HCT116 (cell line): ENCODE data around the gene ZNFX1. TPM values are rescaled to one million over a fixed set of nuclear protein-coding genes. Genes with fewer than 3 reads are reported as not detected.

Source experiments
- ATAC-seq: fragments of 200-7000 bp; cut with Tn5 transposase; 2 replicates; pipeline ENCODE4 v1.9.1; 2020; ENCODE audit warnings: mild to moderate bottlenecking, moderate library complexity
- BruUV-seq: library from RNA; stranded (reverse); fragments of 400-500 nt; replicated peaks from 2 replicates; lab custom pipeline; 2021; lab: Mats Ljungman, UMichigan
- CTCF ChIA-PET: fragments of 300-600 bp; sonication (Branson Sonifier 250); formaldehyde crosslinking; loops from one replicate; lab custom pipeline; 2021; ENCODE audit warnings: antibody characterized with exemption; lab: Charles Lee
- POLR2A ChIA-PET: fragments of 300-600, 350-600 bp; sonication (Branson Sonifier 250); formaldehyde crosslinking; loops from one replicate; lab custom pipeline; 2021; ENCODE audit warnings: antibody characterized with exemption; lab: Charles Lee
- RAD21 ChIA-PET, 2 experiments: fragments of 300-600 bp; sonication (Branson Sonifier 250); formaldehyde crosslinking; loops; one replicate each; lab custom pipeline; 2023; ENCODE audit warnings: low total read pairs in 2 of 2; ENCODE audit not compliant: uncharacterized antibody in 2 of 2, unreplicated experiment in 2 of 2, low non-redundant PET in 1 of 2; lab: Charles Lee
- DNase-seq: peaks from one replicate; pipeline ENCODE4 v3.0.0-alpha.2; 2010; ENCODE audit warnings: low read depth, low spot score
- H2AFZ ChIP-seq: fragments of 200-600 bp; shearing (Covaris generic), sonication (generic); 2 replicates; pipeline ENCODE4 v1.6.1; 2017; ENCODE audit warnings: low read depth, mixed run types, mixed read lengths, antibody characterized with exemption, low read length; ENCODE audit not compliant: poor library complexity, severe bottlenecking
- H3K27ac ChIP-seq: 2 replicates; pipeline ENCODE4 v1.5.1; 2012; ENCODE audit warnings: low read depth, low read length
- H3K27me3 ChIP-seq: fragments of 200-600 bp; sonication (generic); 2 replicates; pipeline ENCODE4 v1.6.1; 2016; ENCODE audit warnings: mixed run types, low read length, mixed read lengths; ENCODE audit not compliant: insufficient read depth
- H3K36me3 ChIP-seq, 2 experiments: fragments of 200-500 bp in 1 of 2; fragments of 200-600 bp in 1 of 2; sonication (Bioruptor generic) in 1 of 2; sonication (generic) in 1 of 2; 2 replicates each; pipeline versions ENCODE4 v1.5.1 to v1.6.1; 2014 to 2016; ENCODE audit warnings: low read length in 2 of 2, inconsistent platforms in 1 of 2, mixed read lengths in 1 of 2, mixed run types in 1 of 2; ENCODE audit not compliant: insufficient read depth in 2 of 2, control insufficient read depth in 1 of 2
- H3K4me1 ChIP-seq, 2 experiments: fragments of 200-600 bp in 1 of 2; sonication (generic) in 1 of 2; 2 replicates each; pipeline versions ENCODE4 v1.5.1 to v1.6.1; 2012 to 2017; ENCODE audit warnings: low read length in 2 of 2, inconsistent platforms in 1 of 2, mild to moderate bottlenecking in 1 of 2, mixed read lengths in 1 of 2, mixed run types in 1 of 2, moderate library complexity in 1 of 2; ENCODE audit not compliant: insufficient read depth in 2 of 2, control insufficient read depth in 1 of 2
- H3K4me2 ChIP-seq: fragments of 200-600 bp; sonication (generic); 2 replicates; pipeline ENCODE4 v1.6.1; 2017; ENCODE audit warnings: mixed run types, low read length, mixed read lengths
- H3K4me3 ChIP-seq, 2 experiments: fragments of 200-600 bp in 1 of 2; sonication (generic) in 1 of 2; replicated peaks in 1 of 2; 2 replicates each; pipeline ENCODE4 v1.5.1; 2011 to 2016; ENCODE audit warnings: low read length in 2 of 2, control low read depth in 1 of 2, low read depth in 1 of 2, mild to moderate bottlenecking in 1 of 2, mixed read lengths in 1 of 2, mixed run types in 1 of 2
- H3K79me2 ChIP-seq: fragments of 200-600 bp; sonication (generic); 2 replicates; pipeline ENCODE4 v1.6.1; 2017; ENCODE audit warnings: mild to moderate bottlenecking, mixed run types, low read length, moderate library complexity, mixed read lengths; ENCODE audit not compliant: insufficient read depth
- H3K9ac ChIP-seq: fragments of 200-600 bp; sonication (generic); 2 replicates; pipeline ENCODE4 v1.6.1; 2016; ENCODE audit warnings: low read length, mixed read lengths
- H3K9me2 ChIP-seq: fragments of 200-600 bp; sonication (generic), shearing (Covaris generic); 2 replicates; pipeline ENCODE4 v1.6.1; 2017; ENCODE audit warnings: mixed run types, mild to moderate bottlenecking, moderate library complexity; ENCODE audit not compliant: insufficient read depth
- H3K9me3 ChIP-seq, 2 experiments: fragments of 200-500 bp in 1 of 2; fragments of 200-600 bp in 1 of 2; sonication (Bioruptor generic) in 1 of 2; sonication (generic) in 1 of 2; 2 replicates each; pipeline ENCODE4 v1.6.1; 2014 to 2017; ENCODE audit warnings: low read length in 2 of 2, mixed read lengths in 2 of 2, inconsistent platforms in 1 of 2, low read depth in 1 of 2, mild to moderate bottlenecking in 1 of 2, mixed run types in 1 of 2, moderate library complexity in 1 of 2; ENCODE audit not compliant: control insufficient read depth in 1 of 2, insufficient read depth in 1 of 2
- H4K20me1 ChIP-seq: fragments of 200-600 bp; sonication (generic), shearing (Covaris generic); 2 replicates; pipeline ENCODE4 v1.6.1; 2017; ENCODE audit warnings: mixed run types, mild to moderate bottlenecking, moderate library complexity; ENCODE audit not compliant: insufficient read depth
- CBX3 ChIP-seq: IDR thresholded peaks from 2 replicates; pipeline ENCODE4 v1.6.1; 2012; ENCODE audit warnings: low read depth
- EZH2 ChIP-seq: fragments of 200-600 bp; sonication (generic); IDR thresholded peaks from 2 replicates; pipeline ENCODE4 v1.6.1; 2017; ENCODE audit warnings: antibody characterized with exemption, mixed run types
- EZH2phosphoT487 ChIP-seq: fragments of 200-600 bp; IDR thresholded peaks from 2 replicates; pipeline ENCODE4 v1.6.1; 2018; ENCODE audit warnings: antibody characterized with exemption, borderline replicate concordance
- POLR2A ChIP-seq: IDR thresholded peaks from 2 replicates; pipeline ENCODE4 v1.7.0; 2011; ENCODE audit warnings: borderline replicate concordance; ENCODE audit not compliant: insufficient read depth, insufficient read length; ENCODE audit errors: extremely low read depth
- POLR2AphosphoS5 ChIP-seq: IDR thresholded peaks from 2 replicates; pipeline ENCODE4 v1.6.1; 2011; ENCODE audit warnings: mild to moderate bottlenecking, low read depth, low read length, moderate library complexity
- RAD21 ChIP-seq: IDR thresholded peaks from 2 replicates; pipeline ENCODE4 v1.6.1; 2012; ENCODE audit warnings: low read depth, mild to moderate bottlenecking
- YY1 ChIP-seq: IDR thresholded peaks from 2 replicates; pipeline ENCODE4 v1.6.1; 2011; ENCODE audit warnings: low read length, low read depth, moderate library complexity, mild to moderate bottlenecking; ENCODE audit not compliant: insufficient replicate concordance; ENCODE audit errors: extremely low read depth
- ZNF274 ChIP-seq: fragments of 200-500 bp; sonication (Bioruptor generic); IDR thresholded peaks from 2 replicates; pipeline ENCODE4 v1.6.1; 2014; ENCODE audit warnings: mild to moderate bottlenecking, low read depth, low read length, inconsistent platforms
- intact Hi-C: fragments of 100-400 bp; cut with micrococcal nuclease; formaldehyde crosslinking; loops from 2 replicates; pipeline ENCODE4 v1.10.0; 2022
- total RNA-seq: library from RNA; stranded (reverse); gene quantifications from one replicate; pipeline ENCODE4 v1.2.1, GENCODE V29; 2021; ENCODE audit not compliant: unreplicated experiment
- TF ChIP-seq, protein P1 (sequence below): IDR thresholded peaks from 2 replicates; pipeline ENCODE4 v1.6.1; 2012; ENCODE audit warnings: low read depth
- TF ChIP-seq, protein P2 (sequence below): IDR thresholded peaks from 2 replicates; pipeline ENCODE4 v1.6.1; 2011; ENCODE audit warnings: mild to moderate bottlenecking, low read length, moderate library complexity; ENCODE audit not compliant: insufficient replicate concordance; ENCODE audit errors: extremely low read depth
- TF ChIP-seq, protein P3 (sequence below), 3 experiments: fragments of 200-600 bp in 1 of 3; sonication (generic) in 1 of 3; IDR thresholded peaks in 2 of 3; conservative IDR thresholded peaks in 1 of 3; 2 replicates each; pipeline ENCODE4 v1.5.1; 2012 to 2017; ENCODE audit warnings: low read depth in 2 of 3, low read length in 2 of 3, antibody characterized with exemption in 1 of 3, borderline replicate concordance in 1 of 3, control low read depth in 1 of 3, mild to moderate bottlenecking in 1 of 3, mixed read lengths in 1 of 3, mixed run types in 1 of 3, moderate library complexity in 1 of 3; ENCODE audit not compliant: insufficient read depth in 1 of 3

ZNFX1 gene
- total RNA-seq, 1 experiment from 2014 or later = 24.1 TPM

DNA sequence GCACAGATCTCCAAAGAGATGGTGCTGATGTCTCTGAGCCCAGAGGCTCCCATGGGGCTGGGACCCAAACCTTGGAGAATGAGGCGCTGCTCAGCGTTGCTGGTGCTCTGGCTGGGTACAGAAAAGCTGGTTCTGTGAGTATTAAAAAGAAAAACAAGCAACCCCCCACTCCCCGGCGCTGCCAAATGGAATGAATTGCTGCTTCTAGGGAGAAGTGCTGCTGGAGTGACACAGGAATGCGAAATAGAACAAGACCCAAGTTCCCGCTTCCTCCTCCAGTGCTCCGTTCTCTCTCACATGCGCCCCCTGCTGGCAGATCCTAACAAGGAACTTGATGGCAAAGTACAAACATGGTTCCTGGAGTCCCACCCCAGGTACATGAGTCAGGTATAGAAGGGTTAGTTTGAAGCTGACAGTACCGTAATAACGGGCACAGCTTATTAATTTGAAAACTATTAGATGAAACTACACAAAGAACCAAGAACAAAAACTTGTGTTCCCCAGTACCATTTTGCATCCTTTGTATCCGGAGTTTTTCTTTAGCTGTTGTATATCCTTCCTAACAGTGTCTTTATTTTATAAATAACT, 60.8 kb downstream of the ZNFX1 start:
- peak; percentile 78 for ATAC-seq

More for the DNA sequence above, 60.8 kb downstream of the ZNFX1 start:
- H3K9me3 ChIP-seq = no peaks in the 10 kb centered on the region
- intact Hi-C loops = loop anchor here (1.0 to 5.0 kb wide), 3 partner anchors 84 to 580 kb away; no protein-coding TSS in a partner anchor
- TF ChIP-seq EZH2phosphoT487 (no peak), YY1 (peak; percentile 73), ZNF274 (no peak), CBX3 (peak; percentile 64; the same call in 1 of the 2 replicates), EZH2 (no peak), RAD21 (peak; percentile 78), POLR2AphosphoS5 (no peak), POLR2A (no peak)
- TF ChIP-seq, protein P1, sequence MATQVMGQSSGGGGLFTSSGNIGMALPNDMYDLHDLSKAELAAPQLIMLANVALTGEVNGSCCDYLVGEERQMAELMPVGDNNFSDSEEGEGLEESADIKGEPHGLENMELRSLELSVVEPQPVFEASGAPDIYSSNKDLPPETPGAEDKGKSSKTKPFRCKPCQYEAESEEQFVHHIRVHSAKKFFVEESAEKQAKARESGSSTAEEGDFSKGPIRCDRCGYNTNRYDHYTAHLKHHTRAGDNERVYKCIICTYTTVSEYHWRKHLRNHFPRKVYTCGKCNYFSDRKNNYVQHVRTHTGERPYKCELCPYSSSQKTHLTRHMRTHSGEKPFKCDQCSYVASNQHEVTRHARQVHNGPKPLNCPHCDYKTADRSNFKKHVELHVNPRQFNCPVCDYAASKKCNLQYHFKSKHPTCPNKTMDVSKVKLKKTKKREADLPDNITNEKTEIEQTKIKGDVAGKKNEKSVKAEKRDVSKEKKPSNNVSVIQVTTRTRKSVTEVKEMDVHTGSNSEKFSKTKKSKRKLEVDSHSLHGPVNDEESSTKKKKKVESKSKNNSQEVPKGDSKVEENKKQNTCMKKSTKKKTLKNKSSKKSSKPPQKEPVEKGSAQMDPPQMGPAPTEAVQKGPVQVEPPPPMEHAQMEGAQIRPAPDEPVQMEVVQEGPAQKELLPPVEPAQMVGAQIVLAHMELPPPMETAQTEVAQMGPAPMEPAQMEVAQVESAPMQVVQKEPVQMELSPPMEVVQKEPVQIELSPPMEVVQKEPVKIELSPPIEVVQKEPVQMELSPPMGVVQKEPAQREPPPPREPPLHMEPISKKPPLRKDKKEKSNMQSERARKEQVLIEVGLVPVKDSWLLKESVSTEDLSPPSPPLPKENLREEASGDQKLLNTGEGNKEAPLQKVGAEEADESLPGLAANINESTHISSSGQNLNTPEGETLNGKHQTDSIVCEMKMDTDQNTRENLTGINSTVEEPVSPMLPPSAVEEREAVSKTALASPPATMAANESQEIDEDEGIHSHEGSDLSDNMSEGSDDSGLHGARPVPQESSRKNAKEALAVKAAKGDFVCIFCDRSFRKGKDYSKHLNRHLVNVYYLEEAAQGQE = no peak
- TF ChIP-seq, protein P2, sequence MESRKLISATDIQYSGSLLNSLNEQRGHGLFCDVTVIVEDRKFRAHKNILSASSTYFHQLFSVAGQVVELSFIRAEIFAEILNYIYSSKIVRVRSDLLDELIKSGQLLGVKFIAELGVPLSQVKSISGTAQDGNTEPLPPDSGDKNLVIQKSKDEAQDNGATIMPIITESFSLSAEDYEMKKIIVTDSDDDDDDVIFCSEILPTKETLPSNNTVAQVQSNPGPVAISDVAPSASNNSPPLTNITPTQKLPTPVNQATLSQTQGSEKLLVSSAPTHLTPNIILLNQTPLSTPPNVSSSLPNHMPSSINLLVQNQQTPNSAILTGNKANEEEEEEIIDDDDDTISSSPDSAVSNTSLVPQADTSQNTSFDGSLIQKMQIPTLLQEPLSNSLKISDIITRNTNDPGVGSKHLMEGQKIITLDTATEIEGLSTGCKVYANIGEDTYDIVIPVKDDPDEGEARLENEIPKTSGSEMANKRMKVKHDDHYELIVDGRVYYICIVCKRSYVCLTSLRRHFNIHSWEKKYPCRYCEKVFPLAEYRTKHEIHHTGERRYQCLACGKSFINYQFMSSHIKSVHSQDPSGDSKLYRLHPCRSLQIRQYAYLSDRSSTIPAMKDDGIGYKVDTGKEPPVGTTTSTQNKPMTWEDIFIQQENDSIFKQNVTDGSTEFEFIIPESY = no peak
- TF ChIP-seq, protein P3, sequence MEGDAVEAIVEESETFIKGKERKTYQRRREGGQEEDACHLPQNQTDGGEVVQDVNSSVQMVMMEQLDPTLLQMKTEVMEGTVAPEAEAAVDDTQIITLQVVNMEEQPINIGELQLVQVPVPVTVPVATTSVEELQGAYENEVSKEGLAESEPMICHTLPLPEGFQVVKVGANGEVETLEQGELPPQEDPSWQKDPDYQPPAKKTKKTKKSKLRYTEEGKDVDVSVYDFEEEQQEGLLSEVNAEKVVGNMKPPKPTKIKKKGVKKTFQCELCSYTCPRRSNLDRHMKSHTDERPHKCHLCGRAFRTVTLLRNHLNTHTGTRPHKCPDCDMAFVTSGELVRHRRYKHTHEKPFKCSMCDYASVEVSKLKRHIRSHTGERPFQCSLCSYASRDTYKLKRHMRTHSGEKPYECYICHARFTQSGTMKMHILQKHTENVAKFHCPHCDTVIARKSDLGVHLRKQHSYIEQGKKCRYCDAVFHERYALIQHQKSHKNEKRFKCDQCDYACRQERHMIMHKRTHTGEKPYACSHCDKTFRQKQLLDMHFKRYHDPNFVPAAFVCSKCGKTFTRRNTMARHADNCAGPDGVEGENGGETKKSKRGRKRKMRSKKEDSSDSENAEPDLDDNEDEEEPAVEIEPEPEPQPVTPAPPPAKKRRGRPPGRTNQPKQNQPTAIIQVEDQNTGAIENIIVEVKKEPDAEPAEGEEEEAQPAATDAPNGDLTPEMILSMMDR (IDR thresholded peaks at IDR 0.05 in 2 of 3, conservative IDR thresholded peaks at IDR 0.05 in 1 of 3; ENCODE audit: borderline replicate concordance in 1 of 3, insufficient read depth in 1 of 3, low read depth in 2 of 3, low read length in 2 of 3) = peak; percentile 79 to 93 (median 85)
- ChIA-PET POLR2A (no interaction called here), CTCF (interaction anchor here (0.6 to 2.8 kb wide), 21 partner anchors 10 to 559 kb away, joined by 3 to 57 read pairs (median 4); no protein-coding TSS in a partner anchor), RAD21 (interaction anchor here in 1 of 2 experiments (1.5 kb wide), 1 partner anchor 84 kb away, joined by 7 read pairs; no protein-coding TSS in a partner anchor)
- no peak overlapping the region for H3K9ac ChIP-seq
- no peaks in the 10 kb centered on the region for H3K27me3 ChIP-seq
- H4K20me1 ChIP-seq = no peaks in the 10 kb centered on the region
- peak; percentile 89 for DNase-seq
- peak overlapping the region in 1 of 2 experiments; percentile 13; a peak in 1 of 4 replicates for H3K4me3 ChIP-seq
- BruUV-seq = no TSS peak
- no peak overlapping the region for H3K27ac ChIP-seq
- peak overlapping the region; percentile 62 for H3K4me2 ChIP-seq
- H3K36me3 ChIP-seq = peaks cover 6 to 8% of the 10 kb centered on the region in 2 experiments; a peak in 3 of 4 replicates
- peaks cover 18 to 23% of the 10 kb centered on the region in 2 experiments for H3K4me1 ChIP-seq
- peak overlapping the region; percentile 77 for H2AFZ ChIP-seq
- no peaks in the 10 kb centered on the region for H3K9me2 ChIP-seq
- H3K79me2 ChIP-seq = peaks cover 28% of the 10 kb centered on the region
